ENCODE measurements around the gene MRPS7.

The MRPS7 gene

GRCh38 chr17:75301502-75302206 lies 40.0 kb downstream of the MRPS7 start (continued):
- TF ChIP-seq CREB5 (CRISPR knock-in tag; IDR thresholded peaks at IDR 0.05; ENCODE audit: low read depth) (no peak), GLIS3 (CRISPR knock-in tag; IDR thresholded peaks at IDR 0.05) (no peak), OSR1 (CRISPR knock-in tag; IDR thresholded peaks at IDR 0.05) (no peak), ZFP3 (CRISPR knock-in tag; IDR thresholded peaks at IDR 0.05) (no peak)

GRCh38 chr17:75307957-75308731 lies 46.5 kb downstream of the MRPS7 start:
- no peak for TF ChIP-seq ZNF565 (CRISPR knock-in tag; conservative IDR thresholded peaks at IDR 0.05; ENCODE audit: low read depth)
- no peak for TF ChIP-seq ESRRG (CRISPR knock-in tag; IDR thresholded peaks at IDR 0.05)
- TF ChIP-seq CREB5 (CRISPR knock-in tag; IDR thresholded peaks at IDR 0.05; ENCODE audit: low read depth), result no peak
- TF ChIP-seq ZNF70 (CRISPR knock-in tag; IDR thresholded peaks at IDR 0.05), result no peak
- TF ChIP-seq PATZ1 (CRISPR knock-in tag; IDR thresholded peaks at IDR 0.05; ENCODE audit: borderline replicate concordance), result no peak
- TF ChIP-seq ZFP3 (CRISPR knock-in tag; IDR thresholded peaks at IDR 0.05), result no peak
- TF ChIP-seq CSRNP3 (CRISPR knock-in tag; IDR thresholded peaks at IDR 0.05), result no peak
- TF ChIP-seq ISL1 (CRISPR knock-in tag; IDR thresholded peaks at IDR 0.05), result no peak
- TF ChIP-seq, protein P1, sequence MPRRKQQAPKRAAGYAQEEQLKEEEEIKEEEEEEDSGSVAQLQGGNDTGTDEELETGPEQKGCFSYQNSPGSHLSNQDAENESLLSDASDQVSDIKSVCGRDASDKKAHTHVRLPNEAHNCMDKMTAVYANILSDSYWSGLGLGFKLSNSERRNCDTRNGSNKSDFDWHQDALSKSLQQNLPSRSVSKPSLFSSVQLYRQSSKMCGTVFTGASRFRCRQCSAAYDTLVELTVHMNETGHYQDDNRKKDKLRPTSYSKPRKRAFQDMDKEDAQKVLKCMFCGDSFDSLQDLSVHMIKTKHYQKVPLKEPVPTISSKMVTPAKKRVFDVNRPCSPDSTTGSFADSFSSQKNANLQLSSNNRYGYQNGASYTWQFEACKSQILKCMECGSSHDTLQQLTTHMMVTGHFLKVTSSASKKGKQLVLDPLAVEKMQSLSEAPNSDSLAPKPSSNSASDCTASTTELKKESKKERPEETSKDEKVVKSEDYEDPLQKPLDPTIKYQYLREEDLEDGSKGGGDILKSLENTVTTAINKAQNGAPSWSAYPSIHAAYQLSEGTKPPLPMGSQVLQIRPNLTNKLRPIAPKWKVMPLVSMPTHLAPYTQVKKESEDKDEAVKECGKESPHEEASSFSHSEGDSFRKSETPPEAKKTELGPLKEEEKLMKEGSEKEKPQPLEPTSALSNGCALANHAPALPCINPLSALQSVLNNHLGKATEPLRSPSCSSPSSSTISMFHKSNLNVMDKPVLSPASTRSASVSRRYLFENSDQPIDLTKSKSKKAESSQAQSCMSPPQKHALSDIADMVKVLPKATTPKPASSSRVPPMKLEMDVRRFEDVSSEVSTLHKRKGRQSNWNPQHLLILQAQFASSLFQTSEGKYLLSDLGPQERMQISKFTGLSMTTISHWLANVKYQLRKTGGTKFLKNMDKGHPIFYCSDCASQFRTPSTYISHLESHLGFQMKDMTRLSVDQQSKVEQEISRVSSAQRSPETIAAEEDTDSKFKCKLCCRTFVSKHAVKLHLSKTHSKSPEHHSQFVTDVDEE (CRISPR knock-in tag; IDR thresholded peaks at IDR 0.05), result no peak
- no peak for TF ChIP-seq ZC3H10 (CRISPR knock-in tag; IDR thresholded peaks at IDR 0.05)
- TF ChIP-seq ZFP30 (CRISPR knock-in tag; IDR thresholded peaks at IDR 0.05), result no peak
- TF ChIP-seq RARB (CRISPR knock-in tag; IDR thresholded peaks at IDR 0.05), result no peak
- TF ChIP-seq PPARA (CRISPR knock-in tag; IDR thresholded peaks at IDR 0.05; ENCODE audit: borderline replicate concordance), result no peak
- no peak for TF ChIP-seq ARNTL (CRISPR knock-in tag; IDR thresholded peaks at IDR 0.05; ENCODE audit: borderline replicate concordance, low read depth)
- TF ChIP-seq TCF4 (CRISPR knock-in tag; IDR thresholded peaks at IDR 0.05; ENCODE audit: borderline replicate concordance), result no peak
- TF ChIP-seq, protein P2, sequence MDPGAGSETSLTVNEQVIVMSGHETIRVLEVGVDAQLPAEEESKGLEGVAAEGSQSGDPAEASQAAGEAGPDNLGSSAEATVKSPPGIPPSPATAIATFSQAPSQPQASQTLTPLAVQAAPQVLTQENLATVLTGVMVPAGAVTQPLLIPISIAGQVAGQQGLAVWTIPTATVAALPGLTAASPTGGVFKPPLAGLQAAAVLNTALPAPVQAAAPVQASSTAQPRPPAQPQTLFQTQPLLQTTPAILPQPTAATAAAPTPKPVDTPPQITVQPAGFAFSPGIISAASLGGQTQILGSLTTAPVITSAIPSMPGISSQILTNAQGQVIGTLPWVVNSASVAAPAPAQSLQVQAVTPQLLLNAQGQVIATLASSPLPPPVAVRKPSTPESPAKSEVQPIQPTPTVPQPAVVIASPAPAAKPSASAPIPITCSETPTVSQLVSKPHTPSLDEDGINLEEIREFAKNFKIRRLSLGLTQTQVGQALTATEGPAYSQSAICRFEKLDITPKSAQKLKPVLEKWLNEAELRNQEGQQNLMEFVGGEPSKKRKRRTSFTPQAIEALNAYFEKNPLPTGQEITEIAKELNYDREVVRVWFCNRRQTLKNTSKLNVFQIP (CRISPR knock-in tag; IDR thresholded peaks at IDR 0.05; ENCODE audit: borderline replicate concordance, low read depth), result no peak
- no peak for TF ChIP-seq OSR1 (CRISPR knock-in tag; IDR thresholded peaks at IDR 0.05)
- no peak for TF ChIP-seq CSDC2 (CRISPR knock-in tag; IDR thresholded peaks at IDR 0.05)
- no peak for ATAC-seq

Data from SK-N-SH treated with all-trans-retinoic acid at 6 μM for 48 hours (cell line).